ENCODE data around the gene EMCN.
"Not testable (repeated sequence)": the region's sequence is repeated elsewhere in the genome, so short reads cannot be mapped to it uniquely, and the experiment has no call there.

EMCN gene

GRCh38 chr4:100372432-100372831, 145.4 kb downstream of the EMCN start:
- DNase-seq, result no peak

- DNase-seq, result no peak
These were observed 148.0 kb downstream of the EMCN start for GRCh38 chr4:100369871-100370270.

GRCh38 chr4:100367451-100367850, 150.4 kb downstream of the EMCN start:
- DNase-seq, result no peak

- no peak for DNase-seq
These were observed 151.6 kb downstream of the EMCN start for GRCh38 chr4:100366213-100366612.

GRCh38 chr4:100362366-100362765, 155.5 kb downstream of the EMCN start:
- no peak for DNase-seq

- no peak for DNase-seq
These were observed 156.5 kb downstream of the EMCN start for GRCh38 chr4:100361336-100361735.

GRCh38 chr4:100360211-100360610, 157.6 kb downstream of the EMCN start:
- DNase-seq, result no peak

GRCh38 chr4:100359441-100359840, 158.4 kb downstream of the EMCN start:
- DNase-seq, result no peak

- no peak for DNase-seq
These were observed 160.3 kb downstream of the EMCN start for GRCh38 chr4:100357542-100357941.

GRCh38 chr4:100356172-100356571, 161.7 kb downstream of the EMCN start:
- DNase-seq, result no peak

GRCh38 chr4:100352352-100352751, 165.5 kb downstream of the EMCN start:
- not testable (repeated sequence) for DNase-seq

- DNase-seq, result no peak
These were observed 169.3 kb downstream of the EMCN start for GRCh38 chr4:100348473-100348872.

GRCh38 chr4:100347241-100347640, 170.6 kb downstream of the EMCN start:
- no peak for DNase-seq

GRCh38 chr4:100345585-100345984, 172.2 kb downstream of the EMCN start:
- DNase-seq, result no peak
